Measurements from ENCODE around the gene FAM163B.

Gene FAM163B

GRCh38 chr9:133553973-133554713 lies 55.0 kb downstream of the FAM163B start:
- no peak for DNase-seq (ENCODE audit: low read depth)
- H3K4me3 ChIP-seq (ENCODE audit: control insufficient read depth, low read depth, low read length) = no peak overlapping the region

GRCh38 chr9:133553123-133553522 lies 56.1 kb downstream of the FAM163B start:
- H3K4me3 ChIP-seq (ENCODE audit: control insufficient read depth, low read depth, low read length) = no peak overlapping the region
- no peak for TF ChIP-seq CTCF (conservative IDR thresholded peaks at IDR 0.05; ENCODE audit: control insufficient read depth, insufficient read depth, low read depth, low read length)

More at GRCh38 chr9:133553973-133554713, 55.0 kb downstream of the FAM163B start:
- no peak for TF ChIP-seq CTCF (conservative IDR thresholded peaks at IDR 0.05; ENCODE audit: control insufficient read depth, insufficient read depth, low read depth, low read length)

GRCh38 chr9:133552236-133552635 lies 57.0 kb downstream of the FAM163B start:
- H3K4me3 ChIP-seq (ENCODE audit: control insufficient read depth, low read depth, low read length) = no peak overlapping the region
- no peak for TF ChIP-seq CTCF (conservative IDR thresholded peaks at IDR 0.05; ENCODE audit: control insufficient read depth, insufficient read depth, low read depth, low read length)
- no peak for DNase-seq (ENCODE audit: low read depth)

More at GRCh38 chr9:133553123-133553522, 56.1 kb downstream of the FAM163B start:
- DNase-seq (ENCODE audit: low read depth) = no peak

- DNase-seq (ENCODE audit: low read depth) = no peak
- no peak overlapping the region for H3K4me3 ChIP-seq (ENCODE audit: control insufficient read depth, low read depth, low read length)
- TF ChIP-seq CTCF (conservative IDR thresholded peaks at IDR 0.05; ENCODE audit: control insufficient read depth, insufficient read depth, low read depth, low read length) = no peak
Observed at GRCh38 chr9:133551446-133551845, 57.7 kb downstream of the FAM163B start.

- no peak for DNase-seq (ENCODE audit: low read depth)
- TF ChIP-seq CTCF (conservative IDR thresholded peaks at IDR 0.05; ENCODE audit: control insufficient read depth, insufficient read depth, low read depth, low read length) = no peak
Observed at GRCh38 chr9:133547116-133547515, 62.1 kb downstream of the FAM163B start.

GRCh38 chr9:133546287-133546680 lies 62.9 kb downstream of the FAM163B start:
- no peak overlapping the region for H3K4me3 ChIP-seq (ENCODE audit: control insufficient read depth, low read depth, low read length)
- no peak for TF ChIP-seq CTCF (conservative IDR thresholded peaks at IDR 0.05; ENCODE audit: control insufficient read depth, insufficient read depth, low read depth, low read length)
- DNase-seq (ENCODE audit: low read depth) = no peak

More at GRCh38 chr9:133547116-133547515, 62.1 kb downstream of the FAM163B start:
- H3K4me3 ChIP-seq (ENCODE audit: control insufficient read depth, low read depth, low read length) = no peak overlapping the region
